ENCODE data around the gene CCAR1.
"Not testable (repeated sequence)": the region's sequence is repeated elsewhere in the genome, so short reads cannot be mapped to it uniquely, and the experiment has no call there.

Gene CCAR1

DNA sequence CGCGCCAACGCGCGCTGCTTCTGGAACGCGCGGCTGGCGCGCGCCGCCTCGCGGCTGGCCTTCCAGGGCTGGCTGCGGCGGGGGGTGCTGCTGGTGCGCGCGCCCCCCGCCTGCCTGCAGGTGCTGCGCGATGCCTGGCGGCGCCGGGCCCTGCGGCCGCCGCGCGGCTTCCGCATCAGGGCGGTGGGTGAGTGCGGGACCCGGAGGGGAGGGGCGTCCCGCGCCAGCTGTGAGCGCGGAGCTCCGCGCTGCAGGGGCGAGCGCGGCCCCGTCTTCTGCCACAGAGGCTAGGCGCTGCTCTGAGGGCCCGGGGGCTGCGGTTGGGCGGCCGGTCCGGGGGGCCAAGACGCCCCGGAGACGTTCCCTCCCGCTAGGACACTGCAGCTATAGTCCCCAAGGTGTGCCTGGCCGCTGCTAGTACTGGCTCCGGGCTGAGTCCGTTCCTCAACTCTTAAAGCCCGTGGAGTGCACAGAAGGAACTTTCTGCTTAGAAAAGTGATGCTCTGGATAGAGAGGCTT lies 107.1 kb downstream of the CCAR1 start:
- DNase-seq (ENCODE audit: low read depth) = not testable (repeated sequence)

DNA sequence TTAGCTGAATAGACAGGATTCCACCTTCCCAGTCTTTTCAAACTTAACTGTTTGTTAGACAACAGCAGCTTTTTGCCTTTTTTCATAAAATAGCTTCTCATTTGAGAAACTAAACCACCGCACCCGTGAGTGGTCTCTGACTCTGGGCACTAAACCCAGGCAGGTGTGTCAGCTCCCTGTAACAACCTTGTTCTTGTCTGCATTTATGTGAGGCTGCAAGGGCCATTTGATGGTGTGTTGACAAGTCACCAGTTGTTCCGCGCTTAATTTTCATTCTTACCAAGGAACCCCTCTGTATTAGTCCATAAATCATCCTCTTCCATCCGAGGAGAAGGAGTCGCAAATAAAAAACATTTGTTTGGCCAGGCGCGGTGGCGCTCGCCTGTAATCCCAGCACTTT lies 107.8 kb downstream of the CCAR1 start:
- DNase-seq (ENCODE audit: low read depth) = no peak

DNA sequence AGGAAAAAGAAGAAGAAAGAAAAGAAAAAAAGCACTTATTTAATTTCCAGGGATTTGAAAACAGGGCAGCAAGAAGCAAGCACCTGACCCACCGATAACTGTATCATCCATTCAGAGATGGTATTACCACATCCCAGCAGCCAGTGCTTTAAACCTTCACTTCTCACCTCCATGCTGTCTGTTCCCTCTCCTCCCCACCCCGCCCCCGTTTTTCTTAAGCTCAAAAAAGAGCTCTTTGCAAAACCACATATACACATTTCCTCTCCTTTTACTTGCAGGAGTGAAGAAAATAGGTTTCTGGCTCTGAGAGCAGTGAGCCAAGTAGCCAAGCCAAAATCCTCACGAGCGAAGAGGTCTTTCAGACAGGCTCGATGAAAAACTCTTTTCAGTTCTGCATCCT lies 108.5 kb downstream of the CCAR1 start:
- no peak for DNase-seq (ENCODE audit: low read depth)

DNA sequence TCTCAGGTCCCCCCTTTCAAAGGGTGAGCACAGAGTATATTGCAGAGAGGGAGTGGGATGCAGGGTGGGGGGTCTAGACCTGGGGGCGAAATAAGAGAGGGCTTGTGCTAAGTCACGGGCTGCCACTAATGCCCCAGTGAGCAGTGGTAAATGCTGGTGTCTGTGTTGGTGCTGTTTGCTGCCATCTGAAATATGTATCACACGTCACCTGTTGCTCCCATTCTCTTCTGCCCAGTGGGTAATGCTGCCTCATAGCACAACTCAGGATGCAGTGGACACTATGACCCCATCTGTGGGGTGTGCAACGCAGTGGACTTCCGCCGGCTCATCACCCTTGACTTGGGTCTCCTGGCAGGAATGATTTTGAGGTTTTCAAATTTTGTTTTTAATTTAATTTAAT lies 108.9 kb downstream of the CCAR1 start:
- no peak for DNase-seq (ENCODE audit: low read depth)

DNA sequence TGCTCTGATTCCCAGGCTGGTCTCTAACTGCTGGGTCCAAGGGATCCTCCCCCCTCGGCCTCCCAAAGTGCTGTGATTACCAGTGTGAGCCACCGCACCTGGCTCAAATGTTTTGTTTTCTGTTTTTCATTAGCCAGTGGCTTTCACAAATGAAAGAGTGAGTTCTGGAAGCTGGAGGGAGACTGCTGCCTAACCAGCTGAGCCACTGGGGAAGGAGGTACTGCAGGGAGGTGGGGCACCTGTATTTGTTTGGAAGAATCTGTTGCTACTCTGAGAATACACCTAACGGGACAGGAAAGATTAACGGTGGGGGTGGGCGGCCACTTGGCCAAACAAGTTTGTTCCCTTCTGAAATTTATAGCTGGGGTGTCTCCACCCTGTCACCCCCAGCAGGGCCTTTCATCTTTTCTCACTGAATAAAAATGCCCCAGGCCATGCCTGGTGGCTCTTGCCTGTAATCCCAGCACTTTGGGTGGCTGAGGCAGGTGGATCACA lies 111.0 kb downstream of the CCAR1 start:
- no peak for DNase-seq (ENCODE audit: low read depth)

DNA sequence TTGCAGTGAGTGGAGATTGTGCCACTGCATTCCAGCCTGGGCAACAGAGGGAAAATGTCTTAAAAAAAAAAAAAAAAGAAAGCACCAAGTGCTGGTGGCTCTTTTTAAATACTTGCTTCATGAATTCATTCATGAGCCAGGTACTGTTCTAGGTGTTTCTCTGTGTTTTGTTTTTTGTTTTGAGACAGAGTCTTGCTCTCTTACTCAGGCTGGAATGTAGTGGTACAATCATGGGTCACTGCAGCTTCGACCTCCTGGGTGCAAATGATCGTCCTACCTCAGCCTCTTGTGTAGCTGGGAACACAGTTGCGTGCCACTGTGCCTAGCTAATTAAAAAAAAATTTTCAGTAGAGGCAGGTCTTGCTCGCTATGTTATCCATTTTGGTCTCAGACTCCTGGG lies 111.6 kb downstream of the CCAR1 start:
- no peak for DNase-seq (ENCODE audit: low read depth)

DNA sequence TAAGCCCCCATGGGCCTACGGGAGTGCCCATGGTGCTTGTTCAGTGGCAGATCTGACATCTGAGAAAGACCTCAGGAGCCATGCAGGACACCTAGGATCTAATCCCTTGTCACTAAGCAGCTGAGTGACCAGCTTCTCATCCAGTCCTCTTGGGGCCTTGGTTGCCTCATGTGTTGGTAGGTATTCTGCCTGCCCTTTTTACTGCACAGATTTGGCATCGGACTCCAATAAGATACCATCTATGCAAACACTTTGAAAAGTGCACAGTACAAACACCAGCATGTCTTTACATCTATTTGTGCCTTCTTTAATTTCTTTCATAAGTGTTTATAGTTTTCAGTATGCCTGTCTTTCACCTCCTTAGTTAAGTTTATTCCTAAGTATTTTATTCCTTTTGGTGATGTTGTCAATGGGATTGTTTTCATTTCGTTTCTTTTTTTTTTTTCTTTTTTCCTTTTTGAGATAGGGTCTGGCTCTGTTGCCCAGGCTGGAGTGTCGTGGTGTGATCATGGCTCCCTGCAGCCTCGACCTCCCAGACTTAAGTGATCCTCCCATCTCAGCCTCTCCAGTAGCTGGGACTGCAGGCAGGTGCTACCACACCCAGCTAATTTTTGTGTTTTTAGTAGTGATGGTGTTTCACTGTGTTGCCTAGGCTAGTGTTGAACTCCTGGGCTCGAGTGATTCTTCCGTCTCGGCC lies 116.7 kb downstream of the CCAR1 start:
- no peak for DNase-seq (ENCODE audit: low read depth)

DNA sequence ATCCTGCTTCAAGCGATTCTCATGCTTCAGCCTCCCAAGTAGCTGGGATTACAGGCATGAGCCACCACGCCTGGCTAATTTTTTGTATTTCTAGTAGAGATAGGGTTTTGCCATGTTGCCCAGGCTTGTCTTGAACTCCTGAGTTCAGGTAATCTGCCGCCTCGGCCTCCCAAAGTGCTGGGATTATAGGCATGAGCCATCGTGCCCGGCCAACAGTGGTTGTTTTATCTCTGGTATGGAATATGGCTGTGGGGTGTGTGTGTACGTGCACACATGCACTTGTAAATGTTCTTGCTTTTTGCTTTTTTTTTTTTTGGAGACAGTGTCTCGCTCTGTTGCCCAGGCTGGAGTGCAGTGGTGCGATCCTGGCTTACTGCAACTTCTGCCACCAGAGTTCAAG lies 119.6 kb downstream of the CCAR1 start:
- DNase-seq (ENCODE audit: low read depth) = not testable (repeated sequence)
